Sigmoid colon (tissue), 4 donors: Measurements from ENCODE around the gene DCC.

Source experiments
- EP300 ChIP-seq, 4 donors: sonication (generic); formaldehyde crosslinking; IDR thresholded peaks; one replicate each; pipeline ENCODE4 v1.6.1; 2017; ENCODE audit warnings: antibody characterized with exemption in 4 of 4
- POLR2A ChIP-seq, 2 donors: fragments of 450-650 bp; IDR thresholded peaks; one replicate each; pipeline ENCODE4 v1.6.1; 2016; ENCODE audit warnings: antibody characterized with exemption in 2 of 2, mild to moderate bottlenecking in 2 of 2, moderate library complexity in 2 of 2
- TF ChIP-seq, protein P1 (sequence below), 4 experiments: fragments of 450-650 bp in 3 of 4; fragments of 200-600 bp in 1 of 4; IDR thresholded peaks; one replicate each; pipeline ENCODE4 v1.5.1; 2016 to 2019; ENCODE audit warnings: antibody characterized with exemption in 4 of 4, mild to moderate bottlenecking in 3 of 4, moderate library complexity in 2 of 4

DNA sequence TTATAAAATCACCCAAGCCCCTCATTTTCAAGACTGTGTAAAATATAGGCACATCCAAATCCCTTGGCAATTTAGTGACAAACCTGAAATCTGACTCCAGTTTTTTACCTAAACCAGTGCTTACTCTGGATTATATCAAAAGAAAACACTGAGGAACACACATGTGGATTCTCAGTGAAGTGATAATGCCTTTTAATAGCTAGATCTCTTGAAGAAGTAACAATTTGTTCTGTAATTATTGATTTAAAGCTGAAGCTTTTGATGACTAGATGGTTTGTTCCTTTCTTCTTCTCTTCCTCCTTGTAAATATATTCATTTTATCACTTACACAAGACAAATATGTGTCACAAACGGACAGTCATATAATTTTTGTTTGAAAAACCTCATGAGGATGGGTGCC lies 894.6 kb downstream of the DCC start:
- TF ChIP-seq EP300 (IDR thresholded peaks at IDR 0.05) (no peak), POLR2A (IDR thresholded peaks at IDR 0.05) (no peak)
- TF ChIP-seq, protein P1, sequence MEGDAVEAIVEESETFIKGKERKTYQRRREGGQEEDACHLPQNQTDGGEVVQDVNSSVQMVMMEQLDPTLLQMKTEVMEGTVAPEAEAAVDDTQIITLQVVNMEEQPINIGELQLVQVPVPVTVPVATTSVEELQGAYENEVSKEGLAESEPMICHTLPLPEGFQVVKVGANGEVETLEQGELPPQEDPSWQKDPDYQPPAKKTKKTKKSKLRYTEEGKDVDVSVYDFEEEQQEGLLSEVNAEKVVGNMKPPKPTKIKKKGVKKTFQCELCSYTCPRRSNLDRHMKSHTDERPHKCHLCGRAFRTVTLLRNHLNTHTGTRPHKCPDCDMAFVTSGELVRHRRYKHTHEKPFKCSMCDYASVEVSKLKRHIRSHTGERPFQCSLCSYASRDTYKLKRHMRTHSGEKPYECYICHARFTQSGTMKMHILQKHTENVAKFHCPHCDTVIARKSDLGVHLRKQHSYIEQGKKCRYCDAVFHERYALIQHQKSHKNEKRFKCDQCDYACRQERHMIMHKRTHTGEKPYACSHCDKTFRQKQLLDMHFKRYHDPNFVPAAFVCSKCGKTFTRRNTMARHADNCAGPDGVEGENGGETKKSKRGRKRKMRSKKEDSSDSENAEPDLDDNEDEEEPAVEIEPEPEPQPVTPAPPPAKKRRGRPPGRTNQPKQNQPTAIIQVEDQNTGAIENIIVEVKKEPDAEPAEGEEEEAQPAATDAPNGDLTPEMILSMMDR (IDR thresholded peaks at IDR 0.05): no peak
